ENCODE results near the gene HEXA.
"Not testable (repeated sequence)": the region's sequence is repeated elsewhere in the genome, so short reads cannot be mapped to it uniquely, and the experiment has no call there.

The HEXA gene

GRCh38 chr15:72397796-72398588, 22.2 kb upstream of the HEXA start, which contains the start of gene TMEM202:
TMEM202 (plus strand) TSS chr15:72398305; CDS start chr15:72398327, 22 bp downstream.
- TF ChIP-seq BACH2 (CRISPR knock-in tag; IDR thresholded peaks at IDR 0.05; ENCODE audit: borderline replicate concordance): no peak
- no peak for TF ChIP-seq CSDC2 (CRISPR knock-in tag; IDR thresholded peaks at IDR 0.05)
- TF ChIP-seq OSR1 (CRISPR knock-in tag; IDR thresholded peaks at IDR 0.05): no peak
- TF ChIP-seq ESRRG (CRISPR knock-in tag; IDR thresholded peaks at IDR 0.05): no peak
- TF ChIP-seq CREB5 (CRISPR knock-in tag; IDR thresholded peaks at IDR 0.05; ENCODE audit: low read depth): no peak
- no peak for TF ChIP-seq SNAI2 (CRISPR knock-in tag; IDR thresholded peaks at IDR 0.05)
- TF ChIP-seq RARB (CRISPR knock-in tag; IDR thresholded peaks at IDR 0.05): no peak
- no peak for TF ChIP-seq TOX (CRISPR knock-in tag; IDR thresholded peaks at IDR 0.05; ENCODE audit: borderline replicate concordance)
- no peak for TF ChIP-seq TCF4 (CRISPR knock-in tag; IDR thresholded peaks at IDR 0.05; ENCODE audit: borderline replicate concordance)
- no peak for TF ChIP-seq CSRNP3 (CRISPR knock-in tag; IDR thresholded peaks at IDR 0.05)
- TF ChIP-seq ZFP3 (CRISPR knock-in tag; IDR thresholded peaks at IDR 0.05): no peak
- ATAC-seq: no peak

- ATAC-seq: not testable (repeated sequence)
Measured at GRCh38 chr15:72396331-72396730, 20.5 kb upstream of the HEXA start.

- no peak for ATAC-seq
- TF ChIP-seq ZNF70 (CRISPR knock-in tag; IDR thresholded peaks at IDR 0.05) (no peak), ISL1 (CRISPR knock-in tag; IDR thresholded peaks at IDR 0.05) (peak; percentile 42), TOX (CRISPR knock-in tag; IDR thresholded peaks at IDR 0.05; ENCODE audit: borderline replicate concordance) (no peak)
Measured at GRCh38 chr15:72389231-72389630, 13.4 kb upstream of the HEXA start.

DNA sequence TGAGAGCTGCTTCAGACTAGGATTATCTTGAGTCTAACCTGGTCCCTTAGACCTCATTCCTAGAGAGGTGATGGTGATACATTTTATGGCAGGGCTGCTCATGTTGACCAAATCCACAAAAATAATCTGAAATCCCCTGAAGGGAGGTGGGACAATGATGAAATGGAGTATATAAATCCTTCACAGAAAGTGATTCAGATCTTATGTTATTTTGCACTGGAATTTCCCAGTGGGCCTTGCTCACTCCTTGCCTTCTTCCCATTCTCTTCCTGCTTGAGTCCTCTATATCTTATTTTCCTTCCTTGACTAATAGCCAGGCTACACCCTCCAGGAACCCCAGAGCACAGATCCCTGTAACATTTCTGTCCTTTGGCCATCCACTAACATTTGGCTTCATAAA, 11.9 kb upstream of the HEXA start:
- ATAC-seq: no peak
- TF ChIP-seq ARNTL (CRISPR knock-in tag; IDR thresholded peaks at IDR 0.05; ENCODE audit: borderline replicate concordance, low read depth): no peak

DNA sequence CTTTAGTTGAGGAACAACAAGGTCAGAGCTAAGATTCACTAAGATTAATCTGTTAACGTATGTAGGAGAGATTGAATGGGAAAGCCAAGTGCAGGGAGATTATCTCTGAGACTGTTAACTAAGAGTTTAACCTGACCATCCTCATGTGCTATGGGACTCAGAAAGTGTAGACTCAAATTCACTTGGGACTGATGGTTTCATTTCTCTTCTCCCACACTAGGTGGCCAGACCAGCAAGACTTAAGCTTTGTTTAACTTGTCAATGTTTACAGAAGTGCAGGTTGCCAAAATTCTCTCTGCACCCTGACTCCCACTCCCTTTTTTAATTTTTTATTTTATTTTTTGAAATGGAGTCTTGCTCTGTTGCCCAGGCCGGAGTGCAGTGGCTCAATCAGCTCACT, 6.3 kb upstream of the HEXA start:
- peak; percentile 72 for ATAC-seq
- TF ChIP-seq, protein P1, sequence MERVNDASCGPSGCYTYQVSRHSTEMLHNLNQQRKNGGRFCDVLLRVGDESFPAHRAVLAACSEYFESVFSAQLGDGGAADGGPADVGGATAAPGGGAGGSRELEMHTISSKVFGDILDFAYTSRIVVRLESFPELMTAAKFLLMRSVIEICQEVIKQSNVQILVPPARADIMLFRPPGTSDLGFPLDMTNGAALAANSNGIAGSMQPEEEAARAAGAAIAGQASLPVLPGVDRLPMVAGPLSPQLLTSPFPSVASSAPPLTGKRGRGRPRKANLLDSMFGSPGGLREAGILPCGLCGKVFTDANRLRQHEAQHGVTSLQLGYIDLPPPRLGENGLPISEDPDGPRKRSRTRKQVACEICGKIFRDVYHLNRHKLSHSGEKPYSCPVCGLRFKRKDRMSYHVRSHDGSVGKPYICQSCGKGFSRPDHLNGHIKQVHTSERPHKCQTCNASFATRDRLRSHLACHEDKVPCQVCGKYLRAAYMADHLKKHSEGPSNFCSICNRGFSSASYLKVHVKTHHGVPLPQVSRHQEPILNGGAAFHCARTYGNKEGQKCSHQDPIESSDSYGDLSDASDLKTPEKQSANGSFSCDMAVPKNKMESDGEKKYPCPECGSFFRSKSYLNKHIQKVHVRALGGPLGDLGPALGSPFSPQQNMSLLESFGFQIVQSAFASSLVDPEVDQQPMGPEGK (CRISPR knock-in tag; IDR thresholded peaks at IDR 0.05; ENCODE audit: borderline replicate concordance): no peak
- no peak for TF ChIP-seq SNAI2 (CRISPR knock-in tag; IDR thresholded peaks at IDR 0.05)
- no peak for TF ChIP-seq ZNF565 (CRISPR knock-in tag; conservative IDR thresholded peaks at IDR 0.05; ENCODE audit: low read depth)
- TF ChIP-seq ARNTL (CRISPR knock-in tag; IDR thresholded peaks at IDR 0.05; ENCODE audit: borderline replicate concordance, low read depth): no peak
- no peak for TF ChIP-seq BACH2 (CRISPR knock-in tag; IDR thresholded peaks at IDR 0.05; ENCODE audit: borderline replicate concordance)
- no peak for TF ChIP-seq OSR1 (CRISPR knock-in tag; IDR thresholded peaks at IDR 0.05)
- no peak for TF ChIP-seq TOX (CRISPR knock-in tag; IDR thresholded peaks at IDR 0.05; ENCODE audit: borderline replicate concordance)
- TF ChIP-seq, protein P2, sequence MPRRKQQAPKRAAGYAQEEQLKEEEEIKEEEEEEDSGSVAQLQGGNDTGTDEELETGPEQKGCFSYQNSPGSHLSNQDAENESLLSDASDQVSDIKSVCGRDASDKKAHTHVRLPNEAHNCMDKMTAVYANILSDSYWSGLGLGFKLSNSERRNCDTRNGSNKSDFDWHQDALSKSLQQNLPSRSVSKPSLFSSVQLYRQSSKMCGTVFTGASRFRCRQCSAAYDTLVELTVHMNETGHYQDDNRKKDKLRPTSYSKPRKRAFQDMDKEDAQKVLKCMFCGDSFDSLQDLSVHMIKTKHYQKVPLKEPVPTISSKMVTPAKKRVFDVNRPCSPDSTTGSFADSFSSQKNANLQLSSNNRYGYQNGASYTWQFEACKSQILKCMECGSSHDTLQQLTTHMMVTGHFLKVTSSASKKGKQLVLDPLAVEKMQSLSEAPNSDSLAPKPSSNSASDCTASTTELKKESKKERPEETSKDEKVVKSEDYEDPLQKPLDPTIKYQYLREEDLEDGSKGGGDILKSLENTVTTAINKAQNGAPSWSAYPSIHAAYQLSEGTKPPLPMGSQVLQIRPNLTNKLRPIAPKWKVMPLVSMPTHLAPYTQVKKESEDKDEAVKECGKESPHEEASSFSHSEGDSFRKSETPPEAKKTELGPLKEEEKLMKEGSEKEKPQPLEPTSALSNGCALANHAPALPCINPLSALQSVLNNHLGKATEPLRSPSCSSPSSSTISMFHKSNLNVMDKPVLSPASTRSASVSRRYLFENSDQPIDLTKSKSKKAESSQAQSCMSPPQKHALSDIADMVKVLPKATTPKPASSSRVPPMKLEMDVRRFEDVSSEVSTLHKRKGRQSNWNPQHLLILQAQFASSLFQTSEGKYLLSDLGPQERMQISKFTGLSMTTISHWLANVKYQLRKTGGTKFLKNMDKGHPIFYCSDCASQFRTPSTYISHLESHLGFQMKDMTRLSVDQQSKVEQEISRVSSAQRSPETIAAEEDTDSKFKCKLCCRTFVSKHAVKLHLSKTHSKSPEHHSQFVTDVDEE (CRISPR knock-in tag; IDR thresholded peaks at IDR 0.05): no peak
- no peak for TF ChIP-seq ZNF8 (CRISPR knock-in tag; IDR thresholded peaks at IDR 0.05)
- TF ChIP-seq CREB5 (CRISPR knock-in tag; IDR thresholded peaks at IDR 0.05; ENCODE audit: low read depth): no peak
- no peak for TF ChIP-seq ZFP3 (CRISPR knock-in tag; IDR thresholded peaks at IDR 0.05)
- TF ChIP-seq ZC3H10 (CRISPR knock-in tag; IDR thresholded peaks at IDR 0.05): no peak
- no peak for TF ChIP-seq CSRNP3 (CRISPR knock-in tag; IDR thresholded peaks at IDR 0.05)
- TF ChIP-seq ZFP30 (CRISPR knock-in tag; IDR thresholded peaks at IDR 0.05): no peak
